GM19463 (cell line): ENCODE data around the gene HNF4A.

Source experiments
- ATAC-seq: cut with Tn5 transposase; IDR thresholded peaks from one replicate; pipeline ENCODE4 v1.9.1; 2021; ENCODE audit warnings: mild to moderate bottlenecking, moderate library complexity; ENCODE audit not compliant: unreplicated experiment

Gene HNF4A

DNA sequence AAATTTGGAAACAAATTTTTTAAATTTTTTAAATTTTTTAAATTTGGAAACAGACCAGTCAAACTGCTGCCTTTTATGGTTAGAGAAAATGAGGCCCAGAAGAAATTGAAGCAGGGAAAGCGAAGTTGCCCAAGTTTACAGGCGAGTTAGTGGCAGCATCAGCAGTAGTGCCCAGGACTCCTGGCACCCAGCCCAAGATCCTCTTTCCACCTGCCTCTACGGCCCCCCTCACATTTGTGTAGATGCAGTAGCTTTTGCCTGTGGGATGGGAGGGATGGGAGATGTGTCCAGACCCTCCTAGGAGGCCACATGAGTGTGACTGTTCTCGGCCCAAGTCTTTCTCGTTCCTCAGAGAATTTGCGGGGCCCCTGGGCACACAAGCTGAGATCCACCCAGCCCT, 49.8 kb downstream of the HNF4A start:
- ATAC-seq = no peak

- no peak for ATAC-seq
Observed at GRCh38 chr20:44405785-44406571, 50.5 kb downstream of the HNF4A start.

DNA sequence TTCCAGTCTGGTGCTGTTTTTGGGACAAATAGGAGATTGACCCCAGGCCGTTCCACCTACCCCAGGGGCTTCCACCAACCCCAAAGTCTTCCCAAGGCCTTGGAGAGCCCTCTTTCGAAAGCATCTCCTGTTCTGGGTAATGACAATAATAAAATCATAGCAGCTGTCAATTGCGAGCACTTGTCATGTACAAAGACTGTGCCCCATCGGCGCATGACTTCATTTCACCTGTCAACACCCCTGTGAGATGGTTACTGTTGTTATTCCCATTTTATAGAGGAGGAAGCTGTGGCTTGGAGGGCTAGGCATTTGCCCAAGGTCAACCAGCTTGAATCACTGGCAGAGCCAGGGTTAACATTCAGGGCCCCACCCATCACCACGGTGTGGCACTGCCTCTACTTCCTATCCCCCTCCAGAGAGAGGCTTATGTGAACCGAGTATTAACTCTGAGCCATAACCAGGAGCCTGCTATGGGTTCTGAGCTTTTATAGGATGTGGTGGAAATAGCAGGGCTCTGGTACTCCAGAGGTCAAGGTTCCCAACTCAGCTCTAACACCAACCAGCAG, 51.2 kb downstream of the HNF4A start:
- ATAC-seq = no peak

- no peak for ATAC-seq
Observed at GRCh38 chr20:44407402-44408184, 52.1 kb downstream of the HNF4A start.

- ATAC-seq = no peak
Observed at GRCh38 chr20:44409132-44409600, 53.7 kb downstream of the HNF4A start.

DNA sequence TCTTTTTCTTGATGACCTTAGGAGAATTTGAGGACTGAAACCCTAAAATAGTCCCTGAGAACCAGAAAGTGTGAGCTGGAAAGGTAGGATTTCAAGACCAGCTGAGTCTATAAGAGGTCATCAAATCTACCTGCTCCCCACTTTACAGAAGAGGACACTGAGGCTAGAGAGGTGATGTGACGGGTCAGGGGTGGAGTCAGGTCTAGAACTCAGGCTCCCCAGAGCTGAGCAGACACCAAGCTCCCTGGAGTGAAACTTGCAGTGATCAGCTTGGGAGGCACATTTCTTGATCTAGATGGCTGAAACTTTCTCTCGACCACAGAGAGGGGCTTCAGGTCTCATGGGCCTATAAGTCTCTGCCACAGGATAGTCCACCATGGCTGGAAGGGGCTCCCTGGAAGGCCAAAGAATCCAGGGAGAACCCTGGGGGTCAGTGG, 55.1 kb downstream of the HNF4A start:
- no peak for ATAC-seq

DNA sequence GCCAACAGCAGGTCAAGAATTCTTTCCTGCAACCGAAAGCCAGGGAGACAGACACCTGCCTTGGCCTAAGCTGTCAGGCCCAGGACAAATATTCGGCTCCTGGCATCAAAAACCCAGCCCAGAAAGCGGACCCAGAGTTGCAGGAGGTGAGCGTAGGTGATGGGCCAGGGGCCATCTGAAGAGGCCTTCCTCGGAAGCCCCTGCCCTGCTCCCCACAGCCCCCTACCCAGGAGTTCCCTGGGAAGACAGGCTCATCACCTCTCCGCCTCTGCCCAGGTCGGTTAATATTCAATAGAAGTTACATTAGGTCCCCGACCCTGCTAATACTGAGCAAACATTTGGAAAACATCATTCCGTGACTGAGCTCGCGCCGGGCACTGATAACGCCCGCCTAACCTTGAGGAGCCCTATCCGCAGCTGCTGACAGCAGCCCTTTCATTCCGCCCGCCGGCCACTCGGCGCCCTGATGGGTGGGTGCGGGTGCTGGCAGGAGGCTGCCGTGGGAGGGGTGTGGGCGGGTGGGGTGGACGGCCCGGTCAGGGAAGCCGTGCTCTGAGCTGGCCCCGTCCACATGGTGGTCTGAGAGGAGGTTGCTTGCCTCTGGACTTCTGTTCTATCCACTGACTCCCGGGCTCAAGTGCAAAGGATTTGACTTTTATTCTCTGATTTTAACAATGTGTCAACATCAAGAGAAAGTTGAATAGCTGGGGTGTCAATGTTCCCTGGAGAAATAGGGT, 55.7 kb downstream of the HNF4A start:
- no peak for ATAC-seq

DNA sequence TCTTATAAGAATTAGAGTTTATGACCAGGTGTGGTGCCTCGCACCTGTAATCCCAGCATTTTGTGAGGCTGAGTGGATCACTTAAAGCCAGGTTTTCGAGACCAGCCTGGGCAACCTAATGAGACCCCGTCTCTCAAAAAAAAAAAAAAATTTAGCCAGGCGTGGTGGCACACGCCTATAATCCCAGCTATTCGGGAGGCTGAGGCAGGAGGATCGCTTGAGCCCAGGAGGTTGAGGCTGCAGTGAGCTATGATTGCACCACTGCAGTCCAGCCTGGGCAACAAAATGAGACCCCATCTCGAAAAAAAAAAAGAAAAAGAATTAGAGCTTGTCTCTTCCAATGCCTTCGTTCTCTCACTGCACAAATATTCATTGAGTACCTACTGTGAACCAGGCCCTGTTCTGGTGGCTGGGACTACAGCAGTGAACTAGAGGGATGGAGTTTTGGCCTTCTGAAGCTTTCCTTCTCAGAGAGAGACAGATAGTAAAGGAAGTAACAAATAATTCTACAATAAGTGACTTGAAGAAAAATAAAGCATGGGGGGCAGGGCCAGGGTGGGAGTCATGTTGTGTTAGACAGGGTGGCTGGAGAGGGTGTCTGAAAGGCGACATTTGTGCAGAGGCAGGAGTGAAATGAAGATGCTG, 56.4 kb downstream of the HNF4A start:
- ATAC-seq = no peak

GRCh38 chr20:44412402-44413144, 57.1 kb downstream of the HNF4A start:
- ATAC-seq = no peak

GRCh38 chr20:44413575-44414345, 58.3 kb downstream of the HNF4A start:
- no peak for ATAC-seq

- no peak for ATAC-seq
Observed at GRCh38 chr20:44414346-44414714, 58.8 kb downstream of the HNF4A start.

- ATAC-seq = no peak
Observed at GRCh38 chr20:44414808-44415207, 59.3 kb downstream of the HNF4A start.

DNA sequence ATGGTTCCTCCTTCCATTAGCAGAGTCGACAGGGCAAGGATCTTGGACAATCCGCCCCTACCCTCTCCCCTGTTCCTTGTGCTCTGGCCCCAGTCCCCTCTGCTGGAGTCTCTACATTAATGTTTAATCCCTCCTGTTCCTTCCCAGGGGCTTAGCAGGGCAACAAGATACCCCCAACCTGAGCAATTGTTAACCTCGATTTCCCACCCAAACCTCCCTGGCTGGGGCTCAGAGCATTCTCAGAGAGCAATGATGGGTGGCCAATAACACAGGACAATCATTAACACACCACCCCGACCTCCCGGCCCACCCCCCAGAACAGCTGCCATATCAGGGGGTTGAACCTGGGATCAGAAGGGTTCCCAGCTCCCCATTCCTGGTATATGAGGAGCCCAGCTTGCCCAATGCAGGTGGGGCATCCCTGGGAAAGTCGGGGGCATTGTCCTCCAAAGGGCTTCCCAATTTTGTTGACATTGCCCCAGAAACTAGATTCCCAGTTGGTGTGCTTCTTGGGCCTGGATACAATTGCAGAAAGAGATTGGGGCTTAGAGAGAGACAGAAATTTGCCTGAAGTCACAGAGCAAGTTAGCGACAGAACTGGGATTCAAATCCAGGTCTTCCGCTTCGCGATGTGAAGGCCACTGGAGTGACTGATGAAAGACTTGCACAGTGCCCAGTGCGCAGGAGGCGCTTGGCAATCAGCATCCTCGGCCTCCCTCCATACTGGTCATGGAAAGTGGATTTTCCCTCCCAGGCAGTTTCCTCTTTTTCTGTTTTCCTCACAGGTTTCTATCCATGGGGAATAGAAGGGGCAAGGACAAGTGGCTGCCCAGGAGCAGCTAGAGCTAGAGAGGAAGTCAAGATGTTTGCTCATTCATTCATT, 60.6 kb downstream of the HNF4A start:
- ATAC-seq = no peak

GRCh38 chr20:44418069-44418905, 62.8 kb downstream of the HNF4A start:
- ATAC-seq = no peak

- ATAC-seq = no peak
Observed at GRCh38 chr20:44419131-44419844, 63.8 kb downstream of the HNF4A start.

DNA sequence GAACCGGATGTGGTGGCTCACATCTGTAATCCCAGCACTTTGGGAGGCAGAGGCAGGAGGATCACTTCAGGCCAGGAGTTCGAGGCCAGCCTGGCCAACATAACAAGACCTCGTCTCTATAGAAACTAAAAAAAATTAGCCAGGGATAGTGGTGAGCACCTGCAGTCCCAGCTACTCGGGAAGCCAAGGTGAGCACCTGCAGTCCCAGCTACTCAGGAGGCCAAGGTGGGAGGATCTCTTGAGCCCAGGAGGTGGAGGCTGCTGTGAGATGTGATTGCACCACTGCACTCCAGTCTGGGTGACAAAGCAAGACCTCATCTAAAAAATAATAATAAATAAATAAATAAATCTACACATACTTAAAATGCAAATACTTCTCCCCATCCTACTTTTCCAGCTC, 65.0 kb downstream of the HNF4A start:
- ATAC-seq = no peak

GRCh38 chr20:44422083-44422482, 66.6 kb downstream of the HNF4A start:
- no peak for ATAC-seq
